Measurements from ENCODE around the gene FIZ1.

The FIZ1 gene

GRCh38 chr19:55635334-55635717 lies 36.0 kb upstream of the FIZ1 start:
- DNase-seq: no peak

GRCh38 chr19:55633861-55634260 lies 34.5 kb upstream of the FIZ1 start:
- no peak for DNase-seq

GRCh38 chr19:55632463-55632834 lies 33.1 kb upstream of the FIZ1 start:
- peak; percentile 65 for DNase-seq

- DNase-seq: peak; percentile 41
These were observed 27.0 kb upstream of the FIZ1 start for GRCh38 chr19:55626350-55626749.

- DNase-seq: no peak
These were observed 25.6 kb upstream of the FIZ1 start for GRCh38 chr19:55625004-55625326.

GRCh38 chr19:55624109-55625003 lies 25.0 kb upstream of the FIZ1 start, which contains the start of gene ZNF784:
Gene ZNF784 (minus strand): TSS chr19:55624566. CDS start chr19:55624561, 5 bp downstream.
- DNase-seq: peak; percentile 93

GRCh38 chr19:55623561-55623960 lies 24.2 kb upstream of the FIZ1 start:
- no peak for DNase-seq

- no peak for DNase-seq
These were observed 23.8 kb upstream of the FIZ1 start for GRCh38 chr19:55623130-55623529.

- no peak for DNase-seq
These were observed 23.1 kb upstream of the FIZ1 start for GRCh38 chr19:55622242-55622969.

GRCh38 chr19:55621673-55622231 lies 22.4 kb upstream of the FIZ1 start:
- DNase-seq: no peak

- DNase-seq: no peak
These were observed 21.9 kb upstream of the FIZ1 start for GRCh38 chr19:55621205-55621672.

- peak; percentile 41 for DNase-seq
These were observed 21.3 kb upstream of the FIZ1 start for GRCh38 chr19:55620410-55621204.

- no peak for DNase-seq
These were observed 20.0 kb upstream of the FIZ1 start for GRCh38 chr19:55619286-55619685.

- DNase-seq: no peak
These were observed 19.1 kb upstream of the FIZ1 start for GRCh38 chr19:55618426-55618825.

- DNase-seq: no peak
These were observed 18.1 kb upstream of the FIZ1 start for GRCh38 chr19:55617426-55617825.

- no peak for DNase-seq
These were observed 17.1 kb upstream of the FIZ1 start for GRCh38 chr19:55616395-55616875.

- no peak for DNase-seq
These were observed 16.5 kb upstream of the FIZ1 start for GRCh38 chr19:55615543-55616394.

- no peak for DNase-seq
These were observed 15.6 kb upstream of the FIZ1 start for GRCh38 chr19:55614711-55615542.

GRCh38 chr19:55613930-55614710 lies 14.8 kb upstream of the FIZ1 start:
- no peak for DNase-seq

GRCh38 chr19:55613396-55613795 lies 14.1 kb upstream of the FIZ1 start:
- DNase-seq: no peak

Data from activated T-cell treated with anti-CD3 and anti-CD28 coated beads, Interleukin-2, amount 50 U/mL, for 1 hour (primary cell).